ENCODE measurements around the gene APOBEC4.

GRCh38 chr1:183635606-183636333 is 17.3 kb downstream of the APOBEC4 start, which contains the start of gene ARPC5:
- TF ChIP-seq EZH2phosphoT487 (IDR thresholded peaks at IDR 0.05; ENCODE audit: low read depth) (no peak), CTCF (IDR thresholded peaks at IDR 0.05; ENCODE audit: low read depth, low read length) (no peak)
